ENCODE results near the gene POLDIP2. TPM values are rescaled to one million over a fixed set of nuclear protein-coding genes. Genes with fewer than 3 reads are reported as not detected.
A peak's percentile ranks its signal among the peaks of the same experiment; 100 is the strongest.

The POLDIP2 gene
- total RNA-seq, 4 donors from 2014 or later = 54.9 to 95.3 (median 66.5) TPM

DNA sequence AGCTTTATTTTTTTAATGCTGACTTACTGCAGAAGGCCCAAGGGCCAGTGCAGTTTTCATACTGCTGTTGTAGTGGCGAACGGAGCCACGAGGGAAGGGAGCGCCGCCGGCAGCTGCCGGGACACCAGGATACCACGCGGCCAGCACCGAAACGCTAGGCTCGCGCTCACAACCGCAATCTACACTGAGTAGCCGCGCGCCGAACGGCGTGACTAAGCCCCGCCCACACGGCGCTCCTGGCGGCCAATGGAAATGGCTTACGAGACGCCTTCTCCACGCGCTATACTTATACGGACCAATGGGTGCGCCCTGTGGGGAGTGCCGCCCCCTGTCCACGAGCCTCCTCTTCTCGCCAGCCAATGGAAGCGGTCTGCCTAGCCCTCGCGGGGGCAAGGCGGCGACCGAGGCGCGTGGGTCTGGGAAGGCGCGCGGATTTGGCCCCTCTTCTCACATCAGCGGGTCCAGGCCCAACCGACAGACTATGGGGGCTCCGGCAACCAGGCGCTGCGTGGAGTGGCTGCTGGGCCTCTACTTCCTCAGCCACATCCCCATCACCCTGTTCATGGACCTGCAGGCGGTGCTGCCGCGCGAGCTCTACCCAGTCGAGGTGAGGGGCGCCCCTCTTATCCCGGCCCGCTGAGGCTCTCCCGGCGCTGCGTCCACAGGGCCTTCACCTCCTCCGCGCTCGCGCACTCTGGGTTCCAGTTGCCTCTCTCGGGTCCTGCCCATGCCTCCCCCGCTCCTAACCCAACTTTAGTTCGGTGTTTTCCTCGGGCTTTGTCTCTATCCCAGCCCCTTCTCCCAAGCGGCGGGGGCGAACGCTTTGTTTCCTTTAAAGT is 38.3 kb downstream of the POLDIP2 start, which contains the start of gene TMEM97:
TMEM97 (plus strand) TSS at position 442 of the 839 bp plus-strand sequence; CDS start at position 482, 40 bp downstream.
- DNase-seq = peak; percentile 96
- Histone ChIP-seq H3K27ac (peak within 1 kb of the TSS; percentile 69 to 82 (median 80)), H3K36me3 (no peaks in the 10 kb centered on the region), H3K9me3 (no peaks in the 10 kb centered on the region), H3K4me1 (peaks cover 7 to 23% (median 19%) of the 10 kb centered on the region in 4 donors), H3K27me3 (no peaks in the 10 kb centered on the region), H3K4me3 (peak within 1 kb of the TSS; percentile 50 to 64 (median 56))
- no peak for TF ChIP-seq EP300 (IDR thresholded peaks at IDR 0.05; ENCODE audit: low read depth)
- TF ChIP-seq, protein P1, sequence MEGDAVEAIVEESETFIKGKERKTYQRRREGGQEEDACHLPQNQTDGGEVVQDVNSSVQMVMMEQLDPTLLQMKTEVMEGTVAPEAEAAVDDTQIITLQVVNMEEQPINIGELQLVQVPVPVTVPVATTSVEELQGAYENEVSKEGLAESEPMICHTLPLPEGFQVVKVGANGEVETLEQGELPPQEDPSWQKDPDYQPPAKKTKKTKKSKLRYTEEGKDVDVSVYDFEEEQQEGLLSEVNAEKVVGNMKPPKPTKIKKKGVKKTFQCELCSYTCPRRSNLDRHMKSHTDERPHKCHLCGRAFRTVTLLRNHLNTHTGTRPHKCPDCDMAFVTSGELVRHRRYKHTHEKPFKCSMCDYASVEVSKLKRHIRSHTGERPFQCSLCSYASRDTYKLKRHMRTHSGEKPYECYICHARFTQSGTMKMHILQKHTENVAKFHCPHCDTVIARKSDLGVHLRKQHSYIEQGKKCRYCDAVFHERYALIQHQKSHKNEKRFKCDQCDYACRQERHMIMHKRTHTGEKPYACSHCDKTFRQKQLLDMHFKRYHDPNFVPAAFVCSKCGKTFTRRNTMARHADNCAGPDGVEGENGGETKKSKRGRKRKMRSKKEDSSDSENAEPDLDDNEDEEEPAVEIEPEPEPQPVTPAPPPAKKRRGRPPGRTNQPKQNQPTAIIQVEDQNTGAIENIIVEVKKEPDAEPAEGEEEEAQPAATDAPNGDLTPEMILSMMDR (IDR thresholded peaks at IDR 0.05) = peak in 2 of 5 experiments; percentile 8 to 9
- TF ChIP-seq POLR2A (IDR thresholded peaks at IDR 0.05) = peak; percentile 13
- TF ChIP-seq POLR2AphosphoS5 (IDR thresholded peaks at IDR 0.05) = peak; percentile 37 to 53 (median 48)
- in situ Hi-C loops (cut with MboI; ENCODE audit: low pct_ligation_motif_present in 1 of 4, low pct_unique_long_range_greater_than_20kb in 1 of 4, low sequenced_read_pairs in 3 of 4) = no loop called here
- intact Hi-C loops (cut with DNase I; ENCODE audit: low total_unique reads) = no loop called here
- 0% methylated on average over 5 to 44 of the region's 72 CpGs for WGBS, 2 donors (ENCODE audit: low coverage in 1 of 2)

DNA sequence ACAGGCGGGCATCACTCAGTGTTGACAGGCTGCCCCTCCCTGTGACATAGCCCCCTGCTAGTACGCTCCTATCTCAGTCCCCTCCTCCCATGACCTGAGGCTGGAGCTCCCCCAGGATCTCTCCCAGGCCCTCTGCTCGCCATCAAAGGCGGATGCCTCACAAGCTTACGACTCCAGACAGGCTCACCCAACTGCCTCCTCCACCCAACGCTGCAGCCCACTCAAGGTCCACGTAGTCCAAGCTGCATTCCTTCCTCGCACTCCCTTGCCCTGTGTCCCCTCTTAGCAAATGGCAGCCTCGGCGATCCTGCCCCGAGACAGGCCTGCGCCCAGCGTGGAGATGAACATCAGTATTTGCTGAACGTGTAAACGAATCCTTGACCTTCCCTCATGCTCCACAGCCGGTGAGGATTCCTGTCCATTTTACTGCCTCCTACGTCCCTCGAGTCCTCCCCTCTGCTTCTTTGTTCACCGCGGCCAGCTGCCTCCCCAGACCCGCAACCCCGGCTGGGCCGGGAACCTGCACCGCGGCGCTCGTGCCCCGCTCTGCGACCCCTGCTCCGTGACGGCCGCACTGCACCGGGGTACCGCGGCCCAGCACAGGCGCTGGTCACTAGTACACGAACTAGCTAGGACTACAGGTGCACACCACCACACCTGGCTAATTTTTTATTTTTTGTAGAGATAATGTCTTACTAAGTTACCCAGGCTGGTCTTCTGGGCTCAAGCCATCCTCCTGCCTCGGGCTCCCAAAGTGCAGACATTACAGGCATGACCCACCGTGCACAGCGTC is 39.2 kb downstream of the POLDIP2 start:
- Histone ChIP-seq H3K27me3 (no peaks in the 10 kb centered on the region), H3K4me1 (peaks cover 7 to 23% (median 19%) of the 10 kb centered on the region in 4 donors), H3K27ac (peak overlapping the region; percentile 31 to 82 (median 80)), H3K9me3 (no peaks in the 10 kb centered on the region), H3K36me3 (no peaks in the 10 kb centered on the region), H3K4me3 (peak overlapping the region; percentile 19 to 64 (median 56))
- TF ChIP-seq POLR2AphosphoS5 (IDR thresholded peaks at IDR 0.05) (no peak), EP300 (IDR thresholded peaks at IDR 0.05; ENCODE audit: low read depth) (no peak), POLR2A (IDR thresholded peaks at IDR 0.05) (no peak)
- TF ChIP-seq, protein P1 (IDR thresholded peaks at IDR 0.05) = no peak
- DNase-seq = no peak
- WGBS, 2 donors (ENCODE audit: low coverage in 1 of 2) = 16% methylated on average over 36 of the region's 40 CpGs; no CpG with 5 or more reads in 1 of the 2 donors
- intact Hi-C loops (cut with DNase I; ENCODE audit: low total_unique reads) (no loop called here), in situ Hi-C loops (cut with MboI; ENCODE audit: low pct_ligation_motif_present in 1 of 4, low pct_unique_long_range_greater_than_20kb in 1 of 4, low sequenced_read_pairs in 3 of 4) (no loop called here)

DNA sequence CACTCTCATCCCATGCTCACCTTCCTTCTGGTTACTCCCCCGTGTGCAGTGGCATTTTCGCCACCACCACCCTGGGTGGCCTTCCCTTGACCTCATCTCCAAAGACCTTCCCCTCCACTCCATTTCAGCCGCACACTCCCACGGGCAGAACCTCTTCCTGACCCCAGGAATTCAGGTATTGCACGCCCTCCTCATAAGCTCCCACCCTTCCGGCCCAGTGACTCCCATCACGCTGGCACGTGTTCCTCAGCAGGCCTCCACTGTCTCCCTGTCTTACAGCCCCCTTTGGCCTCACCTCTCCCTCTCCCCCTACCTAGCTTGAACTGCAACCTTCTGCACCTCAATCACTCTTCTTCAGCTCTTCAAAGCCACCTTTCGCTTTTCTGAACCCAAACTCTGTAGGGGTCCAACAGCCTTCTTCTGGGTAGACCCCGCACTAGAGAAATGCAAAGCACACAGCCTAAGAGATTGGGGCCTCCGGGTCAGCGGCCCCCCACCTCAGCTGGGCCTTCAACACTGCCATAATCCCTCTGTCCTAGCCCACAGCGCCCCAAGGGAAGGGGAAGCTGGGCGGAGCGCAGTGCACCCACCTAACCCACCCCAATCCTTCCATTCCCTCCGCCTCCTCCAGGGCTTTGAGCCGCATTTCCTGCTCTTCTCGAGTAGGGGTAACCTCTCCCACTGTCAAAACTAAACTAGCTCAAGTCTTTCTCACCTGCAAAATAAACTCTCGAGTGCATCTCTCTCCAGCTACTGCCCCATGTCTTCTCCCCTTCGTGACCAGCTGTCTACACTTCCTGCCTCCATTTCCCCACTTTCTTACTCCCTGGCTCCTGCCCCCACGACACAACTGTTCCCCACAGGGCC is 40.0 kb downstream of the POLDIP2 start:
- TF ChIP-seq, protein P1 (IDR thresholded peaks at IDR 0.05) = no peak
- TF ChIP-seq EP300 (IDR thresholded peaks at IDR 0.05; ENCODE audit: low read depth) (no peak), POLR2A (IDR thresholded peaks at IDR 0.05) (no peak), POLR2AphosphoS5 (IDR thresholded peaks at IDR 0.05) (no peak)

More for the DNA sequence above, 40.0 kb downstream of the POLDIP2 start:
- intact Hi-C loops (cut with DNase I; ENCODE audit: low total_unique reads) (no loop called here), in situ Hi-C loops (cut with MboI; ENCODE audit: low pct_ligation_motif_present in 1 of 4, low pct_unique_long_range_greater_than_20kb in 1 of 4, low sequenced_read_pairs in 3 of 4) (no loop called here)
- no peaks in the 10 kb centered on the region for H3K27me3 ChIP-seq
- H3K36me3 ChIP-seq = no peaks in the 10 kb centered on the region
- H3K4me1 ChIP-seq = peaks cover 7 to 23% (median 19%) of the 10 kb centered on the region in 4 donors
- no peak for DNase-seq
- WGBS, 2 donors (ENCODE audit: low coverage in 1 of 2) = 75 to 88% methylated on average over 5 to 21 of the region's 21 CpGs
- no peak overlapping the region for H3K4me3 ChIP-seq
- H3K9me3 ChIP-seq = no peaks in the 10 kb centered on the region
- no peak overlapping the region for H3K27ac ChIP-seq
